ENCODE measurements around the gene SYNGR4. TPM values are rescaled to one million over a fixed set of nuclear protein-coding genes. Genes with fewer than 3 reads are reported as not detected.
"Not testable (repeated sequence)": the region's sequence is repeated elsewhere in the genome, so short reads cannot be mapped to it uniquely, and the experiment has no call there.

The SYNGR4 gene
- polyA plus RNA-seq (2013, experiment 1 of 2), result 0.13 TPM
- 0.14 TPM for polyA plus RNA-seq (2013, experiment 2 of 2)

GRCh38 chr19:48363810-48364597, at the start of gene SYNGR4, which contains the start of gene TMEM143:
Gene SYNGR4 (plus strand): TSS chr19:48364367. CDS start chr19:48365843, 1,476 bp downstream.
Gene TMEM143 (minus strand): TSS chr19:48363940. CDS start chr19:48363920, 20 bp downstream.
- no peaks in the 10 kb centered on the region for H3K36me3 ChIP-seq (ENCODE audit: control insufficient read depth, insufficient read depth, low read length)
- no CpG with 5 or more reads among the region's 59 CpGs for WGBS (ENCODE audit: extremely low coverage, insufficient coverage, low lambda C conversion rate)
- H4K8ac ChIP-seq (ENCODE audit: low read depth, low read length), result peak within 1 kb of the TSS; percentile 76
- no peaks in the 10 kb centered on the region for H3K79me1 ChIP-seq (ENCODE audit: low read length)
- H3K4me1 ChIP-seq (ENCODE audit: control insufficient read depth, low read depth, low read length), result peaks cover 3% of the 10 kb centered on the region
- peak within 1 kb of the TSS; percentile 15 for H3K18ac ChIP-seq (ENCODE audit: low read length)
- H3K4me2 ChIP-seq (ENCODE audit: low read length), result peak within 1 kb of the TSS; percentile 77
- no peak within 1 kb of the TSS for H2BK120ac ChIP-seq (ENCODE audit: low read depth, low read length)
- no peak within 1 kb of the TSS for H2BK15ac ChIP-seq (replicated peaks; ENCODE audit: low read depth)
- H4K5ac ChIP-seq (ENCODE audit: low read length), result no peak within 1 kb of the TSS
- H3K23ac ChIP-seq (ENCODE audit: low read length), result no peak within 1 kb of the TSS
- H3K4me3 ChIP-seq (ENCODE audit: low read length), result peak within 1 kb of the TSS; percentile 6
- H3K27ac ChIP-seq (ENCODE audit: low read depth, low read length), result peak within 1 kb of the TSS; percentile 36
- H3K56ac ChIP-seq (ENCODE audit: low read length), result peak within 1 kb of the TSS; percentile 88
- peak within 1 kb of the TSS; percentile 71 for H2BK5ac ChIP-seq (ENCODE audit: low read length)
- peak within 1 kb of the TSS; percentile 73 for H3K9ac ChIP-seq (ENCODE audit: low read length)
- no peaks in the 10 kb centered on the region for H3K27me3 ChIP-seq (ENCODE audit: insufficient read depth, low read length, poor library complexity)
- no peaks in the 10 kb centered on the region for H3K79me2 ChIP-seq (ENCODE audit: control insufficient read depth, insufficient read depth, low read length)
- DNase-seq, result peak; percentile 100
- H3K4ac ChIP-seq (ENCODE audit: low read depth, low read length), result peak within 1 kb of the TSS; percentile 27
- H2AK5ac ChIP-seq (ENCODE audit: low read length), result peak within 1 kb of the TSS; percentile 74

- Histone ChIP-seq H3K9ac (ENCODE audit: low read length) (no peak overlapping the region), H3K27ac (ENCODE audit: low read depth, low read length) (no peak overlapping the region), H3K79me1 (ENCODE audit: low read length) (no peaks in the 10 kb centered on the region), H3K4me3 (ENCODE audit: low read length) (no peak overlapping the region), H3K18ac (ENCODE audit: low read length) (no peak overlapping the region), H2AK5ac (ENCODE audit: low read length) (no peak overlapping the region), H3K4me2 (ENCODE audit: low read length) (no peak overlapping the region), H3K27me3 (ENCODE audit: insufficient read depth, low read length, poor library complexity) (no peaks in the 10 kb centered on the region), H2BK15ac (replicated peaks; ENCODE audit: low read depth) (no peak overlapping the region), H3K79me2 (ENCODE audit: control insufficient read depth, insufficient read depth, low read length) (no peaks in the 10 kb centered on the region), H4K5ac (ENCODE audit: low read length) (no peak overlapping the region), H2BK5ac (ENCODE audit: low read length) (no peak overlapping the region), H3K56ac (ENCODE audit: low read length) (no peak overlapping the region), H3K4me1 (ENCODE audit: control insufficient read depth, low read depth, low read length) (no peaks in the 10 kb centered on the region), H2BK120ac (ENCODE audit: low read depth, low read length) (no peak overlapping the region), H4K8ac (ENCODE audit: low read depth, low read length) (no peak overlapping the region), H3K23ac (ENCODE audit: low read length) (no peak overlapping the region), H3K4ac (ENCODE audit: low read depth, low read length) (no peak overlapping the region), H3K36me3 (ENCODE audit: control insufficient read depth, insufficient read depth, low read length) (no peaks in the 10 kb centered on the region)
- no peak for DNase-seq
- no CpG with 5 or more reads among the region's 7 CpGs for WGBS (ENCODE audit: extremely low coverage, insufficient coverage, low lambda C conversion rate)
Measured at GRCh38 chr19:48315712-48316111, 48.5 kb upstream of the SYNGR4 start.

GRCh38 chr19:48317708-48317960, 46.5 kb upstream of the SYNGR4 start:
- H3K9ac ChIP-seq (ENCODE audit: low read length); H3K4me2 ChIP-seq (ENCODE audit: low read length); DNase-seq; H3K4ac ChIP-seq (ENCODE audit: low read depth, low read length); H2BK15ac ChIP-seq (replicated peaks; ENCODE audit: low read depth); H3K79me2 ChIP-seq (ENCODE audit: control insufficient read depth, insufficient read depth, low read length); H3K23ac ChIP-seq (ENCODE audit: low read length); H3K4me1 ChIP-seq (ENCODE audit: control insufficient read depth, low read depth, low read length); H3K79me1 ChIP-seq (ENCODE audit: low read length); H3K18ac ChIP-seq (ENCODE audit: low read length); H3K27ac ChIP-seq (ENCODE audit: low read depth, low read length); H3K36me3 ChIP-seq (ENCODE audit: control insufficient read depth, insufficient read depth, low read length); H3K27me3 ChIP-seq (ENCODE audit: insufficient read depth, low read length, poor library complexity); H2BK120ac ChIP-seq (ENCODE audit: low read depth, low read length); H2AK5ac ChIP-seq (ENCODE audit: low read length); H2BK5ac ChIP-seq (ENCODE audit: low read length); H3K4me3 ChIP-seq (ENCODE audit: low read length); H4K8ac ChIP-seq (ENCODE audit: low read depth, low read length); H3K56ac ChIP-seq (ENCODE audit: low read length); H4K5ac ChIP-seq (ENCODE audit: low read length): not testable (repeated sequence)
- no CpG with 5 or more reads among the region's 9 CpGs for WGBS (ENCODE audit: extremely low coverage, insufficient coverage, low lambda C conversion rate)

GRCh38 chr19:48318286-48318987, 45.7 kb upstream of the SYNGR4 start:
- no peak overlapping the region for H3K4ac ChIP-seq (ENCODE audit: low read depth, low read length)
- no peak overlapping the region for H3K56ac ChIP-seq (ENCODE audit: low read length)
- H3K27ac ChIP-seq (ENCODE audit: low read depth, low read length), result no peak overlapping the region
- no peaks in the 10 kb centered on the region for H3K79me1 ChIP-seq (ENCODE audit: low read length)
- H4K5ac ChIP-seq (ENCODE audit: low read length), result no peak overlapping the region
- peaks cover 4% of the 10 kb centered on the region for H3K4me1 ChIP-seq (ENCODE audit: control insufficient read depth, low read depth, low read length)
- H2BK120ac ChIP-seq (ENCODE audit: low read depth, low read length), result no peak overlapping the region
- no peak overlapping the region for H4K8ac ChIP-seq (ENCODE audit: low read depth, low read length)
- H3K18ac ChIP-seq (ENCODE audit: low read length), result no peak overlapping the region
- H3K36me3 ChIP-seq (ENCODE audit: control insufficient read depth, insufficient read depth, low read length), result no peaks in the 10 kb centered on the region
- DNase-seq, result peak; percentile 54
- H3K23ac ChIP-seq (ENCODE audit: low read length), result no peak overlapping the region
- no peaks in the 10 kb centered on the region for H3K27me3 ChIP-seq (ENCODE audit: insufficient read depth, low read length, poor library complexity)
- H3K79me2 ChIP-seq (ENCODE audit: control insufficient read depth, insufficient read depth, low read length), result no peaks in the 10 kb centered on the region
- H2BK15ac ChIP-seq (replicated peaks; ENCODE audit: low read depth), result no peak overlapping the region
- no CpG with 5 or more reads among the region's 21 CpGs for WGBS (ENCODE audit: extremely low coverage, insufficient coverage, low lambda C conversion rate)
- no peak overlapping the region for H2BK5ac ChIP-seq (ENCODE audit: low read length)
- H3K4me3 ChIP-seq (ENCODE audit: low read length), result no peak overlapping the region
- H3K9ac ChIP-seq (ENCODE audit: low read length), result no peak overlapping the region
- no peak overlapping the region for H2AK5ac ChIP-seq (ENCODE audit: low read length)
- no peak overlapping the region for H3K4me2 ChIP-seq (ENCODE audit: low read length)

- Histone ChIP-seq H2BK15ac (replicated peaks; ENCODE audit: low read depth) (no peak overlapping the region), H4K8ac (ENCODE audit: low read depth, low read length) (no peak overlapping the region), H2BK120ac (ENCODE audit: low read depth, low read length) (no peak overlapping the region), H3K4ac (ENCODE audit: low read depth, low read length) (no peak overlapping the region), H3K79me2 (ENCODE audit: control insufficient read depth, insufficient read depth, low read length) (no peaks in the 10 kb centered on the region), H3K4me3 (ENCODE audit: low read length) (no peak overlapping the region), H3K79me1 (ENCODE audit: low read length) (no peaks in the 10 kb centered on the region), H3K27me3 (ENCODE audit: insufficient read depth, low read length, poor library complexity) (no peaks in the 10 kb centered on the region), H3K27ac (ENCODE audit: low read depth, low read length) (peak overlapping the region; percentile 62), H2AK5ac (ENCODE audit: low read length) (no peak overlapping the region), H2BK5ac (ENCODE audit: low read length) (no peak overlapping the region), H3K56ac (ENCODE audit: low read length) (peak overlapping the region; percentile 71), H3K36me3 (ENCODE audit: control insufficient read depth, insufficient read depth, low read length) (no peaks in the 10 kb centered on the region), H3K9ac (ENCODE audit: low read length) (peak overlapping the region; percentile 35), H3K23ac (ENCODE audit: low read length) (no peak overlapping the region), H3K4me2 (ENCODE audit: low read length) (no peak overlapping the region), H3K4me1 (ENCODE audit: control insufficient read depth, low read depth, low read length) (peaks cover 4% of the 10 kb centered on the region), H3K18ac (ENCODE audit: low read length) (no peak overlapping the region), H4K5ac (ENCODE audit: low read length) (no peak overlapping the region)
- peak; percentile 89 for DNase-seq
- WGBS (ENCODE audit: extremely low coverage, insufficient coverage, low lambda C conversion rate), result no CpG with 5 or more reads among the region's 16 CpGs
Measured at GRCh38 chr19:48319647-48320541, 44.3 kb upstream of the SYNGR4 start.
